GM19324 (cell line): ENCODE results near the gene LAT.
"Not testable (repeated sequence)": the region's sequence is repeated elsewhere in the genome, so short reads cannot be mapped to it uniquely, and the experiment has no call there.

Experiments
- ATAC-seq: cut with Tn5 transposase; IDR thresholded peaks from one replicate; pipeline ENCODE4 v1.9.1; 2021; ENCODE audit warnings: mild to moderate bottlenecking, moderate library complexity; ENCODE audit not compliant: unreplicated experiment, low FRiP score

The LAT gene

DNA sequence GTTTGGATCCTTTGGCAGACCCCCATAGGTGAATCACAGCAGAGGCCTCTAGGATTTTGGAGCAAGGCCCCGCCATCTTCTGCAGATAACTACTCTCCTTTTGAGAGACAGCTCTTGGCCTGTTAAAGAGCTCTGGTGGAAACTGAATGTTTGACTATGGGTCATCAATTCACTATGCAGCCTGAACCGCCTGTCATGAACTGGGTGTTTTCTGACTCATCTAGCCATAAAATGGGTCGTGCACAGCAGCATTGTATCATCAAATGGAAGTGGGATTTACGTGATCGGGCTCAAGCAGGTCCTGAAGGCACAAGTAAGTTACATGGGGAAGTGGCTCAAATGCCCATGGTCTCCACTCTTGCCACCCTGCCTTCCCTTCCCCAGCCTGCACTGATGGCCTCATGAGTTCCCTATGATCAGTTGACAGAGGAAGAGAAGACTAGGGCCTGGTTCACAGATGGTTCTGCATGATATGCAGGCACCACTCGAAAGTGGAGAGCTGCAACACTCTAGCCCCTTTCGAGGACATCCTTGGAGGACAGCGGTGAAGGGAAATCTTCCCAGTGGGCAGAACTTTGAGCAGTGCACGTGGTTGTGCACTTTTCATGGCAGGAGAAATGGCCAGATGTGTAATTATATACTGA lies 19.8 kb downstream of the LAT start:
- not testable (repeated sequence) for ATAC-seq

DNA sequence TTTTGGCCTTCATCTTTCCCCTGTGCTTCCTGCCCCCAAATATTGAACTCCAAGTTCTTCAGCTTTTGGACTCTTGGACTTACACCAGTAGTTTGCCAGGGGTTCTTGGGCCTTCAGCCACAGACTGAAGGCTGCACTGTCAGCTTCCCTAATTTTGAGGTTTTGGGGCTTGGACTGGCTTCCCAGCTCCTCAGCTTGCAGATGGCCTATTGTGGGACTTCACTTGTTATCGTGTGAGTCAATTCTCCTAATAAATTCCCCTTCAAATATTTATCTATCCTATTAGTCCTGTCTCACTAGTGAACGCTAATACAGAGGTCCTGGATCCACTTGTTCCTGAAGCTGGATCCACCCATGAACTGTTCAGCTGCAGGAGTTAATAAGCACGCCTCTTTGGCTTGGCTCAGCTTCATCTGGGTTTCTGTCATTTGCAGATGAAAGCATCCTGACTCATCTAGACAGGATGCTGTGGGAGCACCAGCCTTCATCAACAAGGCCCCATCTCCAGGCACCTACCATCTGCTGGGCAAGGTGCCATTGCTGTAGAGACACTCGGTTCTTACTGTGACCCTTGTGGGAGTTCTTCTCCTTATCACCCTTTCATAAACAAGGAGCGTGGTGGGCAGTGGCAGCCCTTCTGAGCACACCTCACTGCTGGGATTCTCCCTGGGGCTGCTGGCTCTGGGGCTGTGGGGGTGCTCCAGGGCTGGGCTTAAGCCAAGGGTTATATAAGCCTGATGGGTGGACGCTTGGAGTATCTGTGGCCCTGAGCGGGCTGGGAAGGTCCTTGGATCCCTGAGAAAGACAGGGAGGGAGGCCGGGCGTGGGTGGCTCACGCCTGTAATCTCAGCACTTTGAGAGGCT lies 23.1 kb downstream of the LAT start:
- no peak for ATAC-seq

DNA sequence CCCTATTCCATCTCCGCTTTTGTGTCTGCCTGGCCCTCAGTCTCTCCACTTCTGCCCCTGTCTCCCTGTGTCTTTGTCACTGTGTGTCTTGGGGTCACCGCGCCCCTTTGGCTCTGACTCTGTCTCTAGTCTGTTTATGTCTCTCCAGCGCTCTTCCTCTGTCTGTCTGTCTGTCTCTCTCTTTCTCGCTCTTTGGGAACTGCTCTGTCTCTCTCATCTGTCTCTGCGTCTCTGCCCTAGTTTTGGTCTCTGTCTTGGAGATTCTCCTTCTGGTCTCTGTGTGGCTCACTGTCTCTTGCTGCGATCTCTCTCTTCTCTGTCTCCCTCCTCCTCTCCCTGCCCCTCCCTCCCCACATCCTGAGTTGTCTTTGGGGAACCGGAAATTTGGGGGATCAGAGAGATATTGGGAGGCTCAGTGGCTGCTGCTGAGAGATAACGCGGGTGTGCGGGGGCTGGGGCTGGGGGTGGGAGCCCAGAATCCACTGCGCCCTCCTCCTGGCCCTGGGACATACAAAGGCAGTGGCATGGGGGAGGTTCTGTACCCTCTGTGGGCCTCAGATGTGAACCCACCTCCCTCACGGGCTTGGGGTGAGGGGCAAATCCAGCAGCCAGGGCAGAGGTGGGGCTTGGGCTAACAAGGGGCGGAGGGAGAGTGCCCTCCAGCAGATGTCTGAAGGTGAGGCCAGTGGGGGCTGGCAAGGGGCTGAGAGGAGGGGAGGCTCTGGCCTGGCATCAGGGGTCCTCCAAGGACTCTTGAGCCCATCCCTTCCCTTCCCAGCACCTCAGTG lies 24.4 kb downstream of the LAT start:
- ATAC-seq = no peak

- no peak for ATAC-seq
Measured at GRCh38 chr16:29009838-29010166, 24.9 kb downstream of the LAT start.

DNA sequence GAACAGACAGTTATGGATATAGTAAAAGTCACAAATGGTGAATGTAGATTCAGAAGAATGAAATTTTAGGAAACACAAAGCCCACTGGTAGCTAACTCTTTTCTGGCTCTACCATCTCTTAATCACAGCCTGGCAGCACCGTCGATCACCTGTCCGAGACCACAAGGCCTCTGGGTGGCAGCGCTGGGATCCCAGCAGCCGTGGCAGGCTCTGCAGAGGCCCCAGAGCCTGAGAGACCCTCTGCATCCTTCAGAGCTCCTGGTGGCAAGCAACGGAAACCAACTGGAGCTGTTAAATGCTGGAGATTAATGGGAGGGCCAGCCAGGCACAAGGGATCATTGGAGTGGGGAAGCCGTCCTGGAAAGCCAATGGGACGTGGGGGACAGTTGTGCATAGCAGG lies 26.3 kb downstream of the LAT start:
- no peak for ATAC-seq

- no peak for ATAC-seq
Measured at GRCh38 chr16:29011851-29012250, 27.0 kb downstream of the LAT start.

GRCh38 chr16:29012913-29013553 lies 28.2 kb downstream of the LAT start:
- ATAC-seq = no peak

GRCh38 chr16:29014561-29015069 lies 29.8 kb downstream of the LAT start:
- no peak for ATAC-seq

DNA sequence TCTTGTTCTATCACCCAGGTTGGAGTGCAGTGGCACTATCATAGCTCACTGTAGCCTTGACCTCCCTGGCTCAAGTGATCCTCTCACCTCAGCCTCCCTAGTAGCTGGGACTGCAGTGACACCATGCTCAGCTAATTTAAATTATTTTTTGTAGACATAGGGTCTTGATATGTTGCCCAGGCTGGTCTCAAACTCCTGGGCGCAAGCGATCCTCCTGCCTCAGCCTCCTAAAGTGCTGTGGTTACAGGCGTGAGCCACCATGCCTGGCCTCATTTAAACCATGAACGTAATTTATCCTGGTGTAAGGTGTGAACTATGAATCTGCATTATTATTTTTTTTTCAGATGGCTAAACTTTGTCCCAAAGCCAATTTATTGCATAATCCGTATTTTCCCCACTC lies 37.3 kb downstream of the LAT start:
- ATAC-seq = no peak

- ATAC-seq = no peak
Measured at GRCh38 chr16:29023279-29024277, 38.7 kb downstream of the LAT start.

- ATAC-seq = no peak
Measured at GRCh38 chr16:29024278-29024677, 39.4 kb downstream of the LAT start.

DNA sequence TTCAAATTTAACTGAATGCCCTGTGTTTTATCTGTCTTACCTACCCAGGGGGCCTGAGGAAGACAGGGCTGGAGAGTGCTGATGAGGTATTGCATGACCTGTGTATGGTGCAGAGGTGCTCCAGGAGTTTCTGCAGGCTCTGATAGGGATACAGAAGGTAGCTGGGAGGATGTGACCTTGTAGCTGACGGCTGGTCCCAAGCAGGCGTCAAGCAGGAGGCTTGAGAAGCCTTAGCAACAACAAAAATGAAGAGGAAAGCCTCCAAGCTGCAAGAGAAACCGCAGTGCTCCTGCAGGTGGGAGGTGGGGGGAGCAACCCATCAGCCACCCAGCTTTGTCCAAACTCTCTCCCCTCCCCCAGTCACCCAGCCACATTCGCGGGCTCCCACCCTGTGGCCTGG lies 40.4 kb downstream of the LAT start:
- ATAC-seq = no peak

GRCh38 chr16:29025735-29026134 lies 40.9 kb downstream of the LAT start:
- ATAC-seq = no peak

DNA sequence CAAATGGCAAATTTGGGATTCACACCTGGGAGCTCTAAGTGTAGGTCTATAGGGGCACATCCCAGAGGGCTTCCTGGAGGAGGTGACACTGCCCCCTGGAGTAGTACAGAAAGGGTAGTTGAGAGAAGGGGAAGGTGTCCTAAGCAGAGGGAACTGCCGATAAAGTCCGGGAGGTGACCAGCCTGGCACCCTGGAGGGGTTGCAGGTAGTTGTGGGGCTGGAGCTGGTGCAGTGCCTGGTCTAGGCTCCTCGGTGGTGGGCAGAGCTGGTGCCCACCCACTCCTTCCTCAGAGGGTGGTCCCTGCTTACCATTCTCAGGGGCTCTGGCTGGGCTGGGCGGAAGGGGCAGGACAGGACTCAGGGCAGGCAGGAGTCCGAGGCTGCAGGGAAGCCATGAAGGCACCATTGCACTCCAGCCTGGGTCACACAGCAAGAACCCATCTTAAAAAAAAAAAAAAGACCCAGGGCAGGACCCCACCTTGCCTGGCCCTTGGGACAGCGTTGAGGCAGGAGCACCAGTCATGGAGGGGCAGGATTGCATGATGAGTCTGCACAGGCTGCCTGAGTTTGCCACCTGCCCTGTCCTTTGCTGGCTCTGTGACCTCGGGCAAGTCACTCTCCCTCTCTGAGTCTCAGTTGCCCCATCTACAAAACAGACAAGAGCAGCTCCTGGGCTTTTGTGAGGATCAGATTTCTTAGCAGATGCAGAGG lies 43.8 kb downstream of the LAT start:
- no peak for ATAC-seq

DNA sequence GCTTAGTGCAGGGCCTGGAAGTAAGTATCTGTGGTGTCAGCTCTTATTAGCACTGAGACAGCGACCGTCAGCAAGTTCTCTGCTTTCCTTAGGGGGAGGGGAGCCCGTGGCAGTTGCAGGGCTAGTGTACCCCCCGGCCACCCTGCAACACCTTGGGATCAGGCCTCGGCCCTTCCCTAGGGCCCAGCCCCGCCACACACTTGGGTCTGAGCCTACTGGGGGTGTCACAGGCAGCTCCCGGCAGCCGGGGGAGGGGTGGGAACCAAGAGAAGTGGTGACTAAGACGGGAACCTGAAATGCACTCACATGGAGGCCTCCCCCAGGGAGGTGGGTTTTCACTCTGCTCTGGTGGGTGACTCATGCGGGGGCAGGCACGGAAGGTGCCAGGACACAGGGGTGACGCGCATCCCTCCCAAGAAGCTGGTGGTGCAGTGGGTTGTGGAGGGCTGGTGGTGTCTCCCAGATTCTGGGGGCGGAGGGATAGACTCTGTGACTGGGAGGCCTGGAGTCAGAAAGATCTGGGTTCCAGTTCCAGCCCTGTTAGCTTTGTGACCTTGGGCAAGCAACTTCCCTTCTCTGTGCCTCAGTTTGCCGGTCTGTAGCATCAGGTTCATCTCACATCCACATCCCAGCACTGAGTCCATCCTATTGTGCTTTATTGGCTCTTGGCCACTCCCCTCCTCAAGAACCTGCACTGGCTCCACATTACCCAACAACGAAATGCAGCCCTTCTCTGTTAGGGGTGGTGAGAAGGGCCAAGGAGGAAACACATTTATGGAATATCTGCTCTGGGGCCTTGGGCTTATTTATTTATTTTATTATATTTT lies 44.5 kb downstream of the LAT start:
- ATAC-seq = no peak

- no peak for ATAC-seq
Measured at GRCh38 chr16:29030086-29030840, 45.4 kb downstream of the LAT start.
